Stimulated activated CD4-positive, alpha-beta T cell treated with anti-CD3 and anti-CD28 coated beads, Interleukin-4, amount 100 ng/mL, for 24 hours (primary cell): ENCODE results near the gene ZG16.
"Not testable (repeated sequence)": the region's sequence is repeated elsewhere in the genome, so short reads cannot be mapped to it uniquely, and the experiment has no call there.

Source experiments
- DNase-seq: peaks from one replicate; pipeline ENCODE4 v3.0.0-alpha.2; 2020

Gene ZG16

GRCh38 chr16:29777576-29778350 is at the start of gene ZG16:
Gene ZG16 (plus strand): TSS chr16:29778256. CDS start chr16:29779267, 1,011 bp downstream.
- DNase-seq: no peak

- no peak for DNase-seq
Measured at GRCh38 chr16:29729116-29729521, 48.9 kb upstream of the ZG16 start.

- DNase-seq: no peak
Measured at GRCh38 chr16:29730649-29731048, 47.4 kb upstream of the ZG16 start.

GRCh38 chr16:29731768-29732601 is 46.1 kb upstream of the ZG16 start:
- peak; percentile 87 for DNase-seq

- DNase-seq: no peak
Measured at GRCh38 chr16:29734786-29735185, 43.3 kb upstream of the ZG16 start.

- no peak for DNase-seq
Measured at GRCh38 chr16:29736112-29736511, 41.9 kb upstream of the ZG16 start.

GRCh38 chr16:29736764-29737163 is 41.3 kb upstream of the ZG16 start:
- no peak for DNase-seq

- no peak for DNase-seq
Measured at GRCh38 chr16:29737713-29738112, 40.3 kb upstream of the ZG16 start.

GRCh38 chr16:29738514-29738913 is 39.5 kb upstream of the ZG16 start:
- peak; percentile 55 for DNase-seq

GRCh38 chr16:29739927-29740629 is 38.0 kb upstream of the ZG16 start:
- not testable (repeated sequence) for DNase-seq

- not testable (repeated sequence) for DNase-seq
Measured at GRCh38 chr16:29740630-29741015, 37.4 kb upstream of the ZG16 start.

- no peak for DNase-seq
Measured at GRCh38 chr16:29742683-29743275, 35.3 kb upstream of the ZG16 start.

- no peak for DNase-seq
Measured at GRCh38 chr16:29743475-29743826, 34.6 kb upstream of the ZG16 start.

- peak; percentile 37 for DNase-seq
Measured at GRCh38 chr16:29743827-29744531, 34.1 kb upstream of the ZG16 start.

GRCh38 chr16:29744541-29745101 is 33.4 kb upstream of the ZG16 start:
- DNase-seq: no peak

GRCh38 chr16:29745121-29745852 is 32.8 kb upstream of the ZG16 start:
- peak; percentile 59 for DNase-seq

GRCh38 chr16:29745853-29746345 is 32.2 kb upstream of the ZG16 start, which contains the start of gene C16orf54:
Gene C16orf54 (minus strand): TSS chr16:29745990. CDS start chr16:29744951, 1,039 bp downstream.
- DNase-seq: peak; percentile 85

- not testable (repeated sequence) for DNase-seq
Measured at GRCh38 chr16:29746518-29746917, 31.5 kb upstream of the ZG16 start.

GRCh38 chr16:29747947-29748759 is 29.9 kb upstream of the ZG16 start:
- DNase-seq: no peak

- DNase-seq: not testable (repeated sequence)
Measured at GRCh38 chr16:29748760-29749149, 29.3 kb upstream of the ZG16 start.
